GM21360 (cell line): Measurements from ENCODE around the gene DSG1.
"Not testable (repeated sequence)": the region's sequence is repeated elsewhere in the genome, so short reads cannot be mapped to it uniquely, and the experiment has no call there.

ENCODE experiments used
- ATAC-seq: cut with Tn5 transposase; IDR thresholded peaks from one replicate; pipeline ENCODE4 v1.9.1; 2021; ENCODE audit warnings: mild to moderate bottlenecking, moderate library complexity; ENCODE audit not compliant: unreplicated experiment

The DSG1 gene

GRCh38 chr18:31343454-31343853, 25.5 kb downstream of the DSG1 start:
- ATAC-seq: no peak

- not testable (repeated sequence) for ATAC-seq
These were observed 35.4 kb downstream of the DSG1 start for GRCh38 chr18:31353336-31353735.

- ATAC-seq: no peak
These were observed 37.0 kb downstream of the DSG1 start for GRCh38 chr18:31354990-31355389.

GRCh38 chr18:31356025-31356424, 38.1 kb downstream of the DSG1 start:
- ATAC-seq: no peak

GRCh38 chr18:31364190-31364589, 46.2 kb downstream of the DSG1 start:
- no peak for ATAC-seq

GRCh38 chr18:31369478-31369877, 51.5 kb downstream of the DSG1 start:
- ATAC-seq: no peak

GRCh38 chr18:31371989-31372388, 54.0 kb downstream of the DSG1 start:
- ATAC-seq: no peak

GRCh38 chr18:31373641-31374040, 55.7 kb downstream of the DSG1 start:
- ATAC-seq: no peak

GRCh38 chr18:31376477-31376876, 58.5 kb downstream of the DSG1 start, which contains the start of gene DSG4:
Gene DSG4 (plus strand): TSS chr18:31376777. CDS start chr18:31376912, 135 bp downstream.
- ATAC-seq: no peak

GRCh38 chr18:31380912-31381311, 63.0 kb downstream of the DSG1 start:
- ATAC-seq: no peak

- no peak for ATAC-seq
These were observed 64.1 kb downstream of the DSG1 start for GRCh38 chr18:31382107-31382506.

GRCh38 chr18:31386741-31387140, 68.8 kb downstream of the DSG1 start:
- ATAC-seq: no peak

- no peak for ATAC-seq
These were observed 75.3 kb downstream of the DSG1 start for GRCh38 chr18:31393286-31393685.

- ATAC-seq: no peak
These were observed 79.0 kb downstream of the DSG1 start for GRCh38 chr18:31396796-31397612.

GRCh38 chr18:31398191-31398590, 80.2 kb downstream of the DSG1 start:
- no peak for ATAC-seq

- no peak for ATAC-seq
These were observed 81.5 kb downstream of the DSG1 start for GRCh38 chr18:31399306-31400032.

- ATAC-seq: no peak
These were observed 83.4 kb downstream of the DSG1 start for GRCh38 chr18:31401156-31402025.

GRCh38 chr18:31402026-31402373, 84.0 kb downstream of the DSG1 start:
- no peak for ATAC-seq

GRCh38 chr18:31403409-31403808, 85.4 kb downstream of the DSG1 start:
- ATAC-seq: no peak
